WTC11 (cell line): ENCODE results near the gene CTCF. TPM values are rescaled to one million over a fixed set of nuclear protein-coding genes. Genes with fewer than 3 reads are reported as not detected.

Experiments used
- ATAC-seq: fragments of 200-7000 bp; cut with Tn5 transposase; 2 replicates; pipeline ENCODE4 v1.10.0; 2021; ENCODE audit warnings: mild to moderate bottlenecking, moderate library complexity
- CTCF ChIA-PET: fragments of 300-600 bp; sonication (Branson Sonifier 250); formaldehyde crosslinking; loops from one replicate; lab custom pipeline; 2021; ENCODE audit warnings: antibody characterized with exemption; lab: Charles Lee
- POLR2A ChIA-PET: fragments of 350-600 bp; sonication (Branson Sonifier 250); formaldehyde crosslinking; loops from one replicate; lab custom pipeline; 2021; ENCODE audit warnings: antibody characterized with exemption; lab: Charles Lee
- DNase-seq: peaks from one replicate; pipeline ENCODE4 v3.0.0; 2021; ENCODE audit warnings: low spot score
- H3K27ac Mint-ChIP-seq: 2 replicates; pipeline ENCODE4 v1.8.0; 2021; ENCODE audit warnings: mixed read lengths
- H3K27me3 Mint-ChIP-seq: 2 replicates; pipeline ENCODE4 v1.8.0; 2021; ENCODE audit warnings: low read depth, mild to moderate bottlenecking, moderate library complexity, mixed read lengths
- H3K36me3 Mint-ChIP-seq: 2 replicates; pipeline ENCODE4 v1.8.0; 2021; ENCODE audit warnings: mixed read lengths
- H3K4me1 Mint-ChIP-seq: 2 replicates; pipeline ENCODE4 v1.8.0; 2022; ENCODE audit warnings: mixed read lengths
- H3K4me3 Mint-ChIP-seq: 2 replicates; pipeline ENCODE4 v1.8.0; 2021; ENCODE audit warnings: mild to moderate bottlenecking, moderate library complexity, mixed read lengths
- H3K9me3 Mint-ChIP-seq: 2 replicates; pipeline ENCODE4 v1.8.0; 2021; ENCODE audit warnings: mixed read lengths
- AR ChIP-seq: fragments of 250-450 bp; sonication (Bioruptor Pico); IDR thresholded peaks from 2 replicates; pipeline ENCODE4 v1.9.0; 2021; ENCODE audit warnings: mild to moderate bottlenecking
- CREB1 ChIP-seq: sonication (generic); formaldehyde crosslinking; IDR thresholded peaks from 2 replicates; pipeline ENCODE4 v1.8.0; 2023; ENCODE audit warnings: mild to moderate bottlenecking, missing genetic modification reagents
- CREM ChIP-seq: sonication (generic); formaldehyde crosslinking; IDR thresholded peaks from 2 replicates; pipeline ENCODE4 v1.8.1; 2022; ENCODE audit warnings: mild to moderate bottlenecking, missing genetic modification reagents, moderate library complexity
- ETV6 ChIP-seq: sonication (generic); formaldehyde crosslinking; IDR thresholded peaks from 2 replicates; pipeline ENCODE4 v1.8.1; 2022; ENCODE audit warnings: mild to moderate bottlenecking, missing genetic modification reagents
- GRHL2 ChIP-seq: fragments of 250-450 bp; sonication (Bioruptor Pico); IDR thresholded peaks from 2 replicates; pipeline ENCODE4 v1.8.0; 2022; ENCODE audit warnings: mild to moderate bottlenecking, moderate library complexity; ENCODE audit not compliant: insufficient replicate concordance, severe bottlenecking
- JUN ChIP-seq: sonication (generic); formaldehyde crosslinking; IDR thresholded peaks from 2 replicates; pipeline ENCODE4 v1.8.0; 2023; ENCODE audit warnings: mild to moderate bottlenecking, missing genetic modification reagents
- MYBL2 ChIP-seq: sonication (generic); formaldehyde crosslinking; IDR thresholded peaks from 2 replicates; pipeline ENCODE4 v1.8.1; 2023; ENCODE audit warnings: mild to moderate bottlenecking, moderate library complexity, missing genetic modification reagents
- PRRX2 ChIP-seq: fragments of 250-450 bp; sonication (Bioruptor Pico); IDR thresholded peaks from 2 replicates; pipeline ENCODE4 v1.8.0; 2021; ENCODE audit warnings: mild to moderate bottlenecking
- STAT6 ChIP-seq: sonication (generic); formaldehyde crosslinking; conservative IDR thresholded peaks from 2 replicates; pipeline ENCODE4 v1.8.1; 2023; ENCODE audit warnings: mild to moderate bottlenecking, low read depth, missing genetic modification reagents, moderate library complexity
- ZNF219 ChIP-seq: sonication (generic); formaldehyde crosslinking; IDR thresholded peaks from 2 replicates; pipeline ENCODE4 v1.8.0; 2023; ENCODE audit warnings: missing genetic modification reagents, mild to moderate bottlenecking, borderline replicate concordance
- total RNA-seq: library from RNA; stranded (reverse); gene quantifications from 3 replicates; pipeline ENCODE4 v1.2.3, GENCODE V29; 2021
- TF ChIP-seq, protein P1 (sequence below): sonication (generic); formaldehyde crosslinking; IDR thresholded peaks from 2 replicates; pipeline ENCODE4 v1.8.1; 2023; ENCODE audit warnings: mild to moderate bottlenecking, missing genetic modification reagents
- TF ChIP-seq, protein P2 (sequence below): fragments of 200-600 bp; IDR thresholded peaks from 2 replicates; pipeline ENCODE4 v1.8.0; 2022; ENCODE audit warnings: antibody characterized with exemption
- TF ChIP-seq, protein P3 (sequence below): sonication (generic); formaldehyde crosslinking; IDR thresholded peaks from 2 replicates; pipeline ENCODE4 v1.8.1; 2023; ENCODE audit warnings: mild to moderate bottlenecking, missing genetic modification reagents

CTCF gene
- total RNA-seq, 1 experiment from 2014 or later = 55.4 TPM

GRCh38 chr16:67534431-67534830 lies 27.9 kb upstream of the CTCF start (continued):
- TF ChIP-seq, protein P1, sequence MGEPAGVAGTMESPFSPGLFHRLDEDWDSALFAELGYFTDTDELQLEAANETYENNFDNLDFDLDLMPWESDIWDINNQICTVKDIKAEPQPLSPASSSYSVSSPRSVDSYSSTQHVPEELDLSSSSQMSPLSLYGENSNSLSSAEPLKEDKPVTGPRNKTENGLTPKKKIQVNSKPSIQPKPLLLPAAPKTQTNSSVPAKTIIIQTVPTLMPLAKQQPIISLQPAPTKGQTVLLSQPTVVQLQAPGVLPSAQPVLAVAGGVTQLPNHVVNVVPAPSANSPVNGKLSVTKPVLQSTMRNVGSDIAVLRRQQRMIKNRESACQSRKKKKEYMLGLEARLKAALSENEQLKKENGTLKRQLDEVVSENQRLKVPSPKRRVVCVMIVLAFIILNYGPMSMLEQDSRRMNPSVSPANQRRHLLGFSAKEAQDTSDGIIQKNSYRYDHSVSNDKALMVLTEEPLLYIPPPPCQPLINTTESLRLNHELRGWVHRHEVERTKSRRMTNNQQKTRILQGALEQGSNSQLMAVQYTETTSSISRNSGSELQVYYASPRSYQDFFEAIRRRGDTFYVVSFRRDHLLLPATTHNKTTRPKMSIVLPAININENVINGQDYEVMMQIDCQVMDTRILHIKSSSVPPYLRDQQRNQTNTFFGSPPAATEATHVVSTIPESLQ (CRISPR knock-in tag) = no peak
- no peak for TF ChIP-seq CREB1 (CRISPR knock-in tag)
- no peak for TF ChIP-seq CREM
- TF ChIP-seq AR (CRISPR knock-in tag) = no peak
- TF ChIP-seq ZNF219 (CRISPR knock-in tag) = no peak

DNA sequence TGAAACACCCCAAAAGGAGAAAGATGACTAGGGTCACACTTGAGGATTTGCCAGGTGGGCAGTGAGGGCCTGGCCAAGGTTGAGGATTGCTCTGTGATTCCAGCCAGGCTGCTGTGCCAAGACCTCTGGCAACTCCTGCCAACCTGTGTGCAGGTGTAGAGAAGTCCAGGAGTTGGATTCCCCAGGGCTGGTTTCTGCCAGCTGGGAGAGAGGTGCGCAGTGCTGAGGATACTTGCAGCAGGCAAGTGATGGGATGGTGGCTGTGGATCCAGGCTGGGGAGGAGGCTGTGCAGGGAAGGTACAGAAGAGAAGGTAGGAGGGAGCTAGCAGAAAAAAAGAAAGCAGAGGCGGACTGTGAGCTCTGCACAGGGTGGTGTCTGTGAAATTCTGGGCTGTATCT lies 27.1 kb upstream of the CTCF start:
- TF ChIP-seq PRRX2 (CRISPR knock-in tag) = no peak
- no peak for TF ChIP-seq MYBL2 (CRISPR knock-in tag)
- TF ChIP-seq, protein P2, sequence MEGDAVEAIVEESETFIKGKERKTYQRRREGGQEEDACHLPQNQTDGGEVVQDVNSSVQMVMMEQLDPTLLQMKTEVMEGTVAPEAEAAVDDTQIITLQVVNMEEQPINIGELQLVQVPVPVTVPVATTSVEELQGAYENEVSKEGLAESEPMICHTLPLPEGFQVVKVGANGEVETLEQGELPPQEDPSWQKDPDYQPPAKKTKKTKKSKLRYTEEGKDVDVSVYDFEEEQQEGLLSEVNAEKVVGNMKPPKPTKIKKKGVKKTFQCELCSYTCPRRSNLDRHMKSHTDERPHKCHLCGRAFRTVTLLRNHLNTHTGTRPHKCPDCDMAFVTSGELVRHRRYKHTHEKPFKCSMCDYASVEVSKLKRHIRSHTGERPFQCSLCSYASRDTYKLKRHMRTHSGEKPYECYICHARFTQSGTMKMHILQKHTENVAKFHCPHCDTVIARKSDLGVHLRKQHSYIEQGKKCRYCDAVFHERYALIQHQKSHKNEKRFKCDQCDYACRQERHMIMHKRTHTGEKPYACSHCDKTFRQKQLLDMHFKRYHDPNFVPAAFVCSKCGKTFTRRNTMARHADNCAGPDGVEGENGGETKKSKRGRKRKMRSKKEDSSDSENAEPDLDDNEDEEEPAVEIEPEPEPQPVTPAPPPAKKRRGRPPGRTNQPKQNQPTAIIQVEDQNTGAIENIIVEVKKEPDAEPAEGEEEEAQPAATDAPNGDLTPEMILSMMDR = no peak
- no peak for TF ChIP-seq STAT6 (CRISPR knock-in tag)
- TF ChIP-seq GRHL2 (CRISPR knock-in tag) = no peak
- TF ChIP-seq, protein P3, sequence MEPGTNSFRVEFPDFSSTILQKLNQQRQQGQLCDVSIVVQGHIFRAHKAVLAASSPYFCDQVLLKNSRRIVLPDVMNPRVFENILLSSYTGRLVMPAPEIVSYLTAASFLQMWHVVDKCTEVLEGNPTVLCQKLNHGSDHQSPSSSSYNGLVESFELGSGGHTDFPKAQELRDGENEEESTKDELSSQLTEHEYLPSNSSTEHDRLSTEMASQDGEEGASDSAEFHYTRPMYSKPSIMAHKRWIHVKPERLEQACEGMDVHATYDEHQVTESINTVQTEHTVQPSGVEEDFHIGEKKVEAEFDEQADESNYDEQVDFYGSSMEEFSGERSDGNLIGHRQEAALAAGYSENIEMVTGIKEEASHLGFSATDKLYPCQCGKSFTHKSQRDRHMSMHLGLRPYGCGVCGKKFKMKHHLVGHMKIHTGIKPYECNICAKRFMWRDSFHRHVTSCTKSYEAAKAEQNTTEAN = no peak
- TF ChIP-seq ETV6 (CRISPR knock-in tag) = no peak
- no peak for TF ChIP-seq JUN (CRISPR knock-in tag)
- DNase-seq (no peak), ATAC-seq (no peak)
- no peaks in the 10 kb centered on the region for H3K36me3 Mint-ChIP-seq
- ChIA-PET POLR2A (interaction anchor here (0.6 kb wide), 1 partner anchor 438 kb away, joined by 3 read pairs; no protein-coding TSS in a partner anchor), CTCF (interaction anchor here (0.9 to 13.9 kb wide), 7 partner anchors 12 to 131 kb away, joined by 3 to 184 read pairs (median 3); partner anchors contain the start of genes ATP6V0D1, C16orf86, CARMIL2 and ENKD1)
- peaks cover 14% of the 10 kb centered on the region for H3K4me1 Mint-ChIP-seq
- peaks cover 96% of the 10 kb centered on the region for H3K27me3 Mint-ChIP-seq
- H3K27ac Mint-ChIP-seq = no peak overlapping the region
- no peak overlapping the region for H3K4me3 Mint-ChIP-seq
- no peaks in the 10 kb centered on the region for H3K9me3 Mint-ChIP-seq
